Measurements from ENCODE around the gene CAT.

GRCh38 chr11:34411111-34411510 is 27.6 kb upstream of the CAT start:
- TF ChIP-seq POLR2AphosphoS5 (IDR thresholded peaks at IDR 0.05; ENCODE audit: low read depth) (no peak), CTCF (IDR thresholded peaks at IDR 0.05; ENCODE audit: insufficient read depth, low read length) (no peak), GABPA (IDR thresholded peaks at IDR 0.05; ENCODE audit: low read depth) (no peak), SPI1 (IDR thresholded peaks at IDR 0.05; ENCODE audit: borderline replicate concordance, low read depth) (no peak), REST (IDR thresholded peaks at IDR 0.05; ENCODE audit: insufficient replicate concordance, low read depth) (no peak)
